ENCODE results near the gene UNC13B. TPM values are rescaled to one million over a fixed set of nuclear protein-coding genes. Genes with fewer than 3 reads are reported as not detected.

Gene UNC13B
- total and polyA plus RNA-seq, 2 donors (not counting 3 experiments of a cell fraction or from before 2014, with no cell fraction given), result 30.1 to 46.2 TPM

DNA sequence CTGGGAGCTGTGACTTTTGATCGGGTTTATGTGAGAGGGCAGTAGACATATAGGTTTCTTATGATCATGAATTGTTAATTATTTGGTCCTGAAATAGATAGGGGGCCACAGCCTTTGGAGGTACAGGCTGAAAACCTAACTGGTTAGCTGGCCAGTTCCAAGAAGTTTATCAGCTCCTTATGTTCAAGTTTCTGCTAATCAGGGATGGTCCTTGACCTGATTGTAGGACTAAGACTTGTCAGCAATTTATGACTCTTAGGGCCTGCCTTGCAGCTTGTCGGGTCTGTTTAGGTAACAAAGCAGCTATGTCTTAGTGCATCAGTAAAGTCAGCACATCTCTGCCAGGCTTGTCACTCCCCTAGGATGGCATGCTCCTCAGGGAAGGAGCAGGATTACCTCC lies 176.3 kb downstream of the UNC13B start:
- Histone ChIP-seq H3K4me1 (ENCODE audit: control insufficient read depth, extremely low read depth, insufficient read depth, low read length) (peaks cover 51% of the 10 kb centered on the region), H3K27me3 (ENCODE audit: control insufficient read depth in 2 of 2, insufficient read depth in 2 of 2, low read length in 2 of 2) (no peaks in the 10 kb centered on the region), H3K79me2 (ENCODE audit: control insufficient read depth, insufficient read depth, low read length) (no peaks in the 10 kb centered on the region), H2AFZ (ENCODE audit: low read depth, low read length) (no peak overlapping the region), H3K9me1 (replicated peaks; ENCODE audit: control insufficient read depth, extremely low read depth, insufficient read depth, low read length) (no peaks in the 10 kb centered on the region), H3K36me3 (ENCODE audit: control insufficient read depth in 2 of 2, extremely low read depth in 1 of 2, insufficient read depth in 2 of 2, low read length in 2 of 2) (no peaks in the 10 kb centered on the region), H3K9ac (replicated peaks; ENCODE audit: extremely low read depth, insufficient read depth, low read length) (no peak overlapping the region), H3K4me3 (replicated peaks in 1 of 3; ENCODE audit: insufficient read depth in 1 of 3, low read depth in 1 of 3, low read length in 3 of 3) (no peak overlapping the region), H4K20me1 (replicated peaks; ENCODE audit: control insufficient read depth, extremely low read depth, insufficient read depth, low read length) (no peaks in the 10 kb centered on the region), H3K9me3 (replicated peaks; ENCODE audit: control insufficient read depth, insufficient read depth, low read length) (no peaks in the 10 kb centered on the region), H3K27ac (ENCODE audit: insufficient read depth, low read depth, low read length) (no peak overlapping the region), H3K4me2 (ENCODE audit: insufficient read depth, low read length) (no peak overlapping the region)
- BruUV-seq (replicated peaks), result no TSS peak
- POLR2A ChIA-PET, result no interaction called here
- intact Hi-C loops (cut with micrococcal nuclease), result loop anchor here (10.0 kb wide), 1 partner anchor 173 kb away; the partner anchor contains the start of gene UNC13B
- DNase-seq (ENCODE audit: low read depth, low spot score), result no peak
- CTCF ChIA-PET, result no interaction called here
- dilution Hi-C loops (cut with MboI; ENCODE audit: extremely low pct_ligation_motif_present, low sequenced_read_pairs), result no loop called here
- FAIRE-seq, result no peak
- TF ChIP-seq POLR2A (IDR thresholded peaks at IDR 0.05; ENCODE audit: low read depth, low read length), result no peak
- no peak for TF ChIP-seq POLR2AphosphoS5 (IDR thresholded peaks at IDR 0.05; ENCODE audit: insufficient read depth, low read depth, low read length)
- TF ChIP-seq GATA2 (IDR thresholded peaks at IDR 0.05; ENCODE audit: insufficient read depth, insufficient read length, low read depth, low read length), result no peak
- no peak for TF ChIP-seq JUN (IDR thresholded peaks at IDR 0.05; ENCODE audit: borderline replicate concordance, insufficient read depth, insufficient read length, low read depth)
- no peak for TF ChIP-seq EZH2 (IDR thresholded peaks at IDR 0.05; ENCODE audit: borderline replicate concordance, low read depth, low read length, severe bottlenecking)
- no peak for TF ChIP-seq MYC (IDR thresholded peaks at IDR 0.05; ENCODE audit: low read depth, low read length)
- TF ChIP-seq, protein P1, sequence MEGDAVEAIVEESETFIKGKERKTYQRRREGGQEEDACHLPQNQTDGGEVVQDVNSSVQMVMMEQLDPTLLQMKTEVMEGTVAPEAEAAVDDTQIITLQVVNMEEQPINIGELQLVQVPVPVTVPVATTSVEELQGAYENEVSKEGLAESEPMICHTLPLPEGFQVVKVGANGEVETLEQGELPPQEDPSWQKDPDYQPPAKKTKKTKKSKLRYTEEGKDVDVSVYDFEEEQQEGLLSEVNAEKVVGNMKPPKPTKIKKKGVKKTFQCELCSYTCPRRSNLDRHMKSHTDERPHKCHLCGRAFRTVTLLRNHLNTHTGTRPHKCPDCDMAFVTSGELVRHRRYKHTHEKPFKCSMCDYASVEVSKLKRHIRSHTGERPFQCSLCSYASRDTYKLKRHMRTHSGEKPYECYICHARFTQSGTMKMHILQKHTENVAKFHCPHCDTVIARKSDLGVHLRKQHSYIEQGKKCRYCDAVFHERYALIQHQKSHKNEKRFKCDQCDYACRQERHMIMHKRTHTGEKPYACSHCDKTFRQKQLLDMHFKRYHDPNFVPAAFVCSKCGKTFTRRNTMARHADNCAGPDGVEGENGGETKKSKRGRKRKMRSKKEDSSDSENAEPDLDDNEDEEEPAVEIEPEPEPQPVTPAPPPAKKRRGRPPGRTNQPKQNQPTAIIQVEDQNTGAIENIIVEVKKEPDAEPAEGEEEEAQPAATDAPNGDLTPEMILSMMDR (IDR thresholded peaks at IDR 0.05; ENCODE audit: extremely low read depth in 1 of 2, insufficient read depth in 1 of 2, low read depth in 1 of 2, low read length in 2 of 2), result no peak
- TF ChIP-seq FOS (IDR thresholded peaks at IDR 0.05; ENCODE audit: borderline replicate concordance, insufficient read depth, low read length), result no peak

Measured in endothelial cell of umbilical vein (primary cell).